Measurements from ENCODE around the gene KIAA0232. TPM values are rescaled to one million over a fixed set of nuclear protein-coding genes. Genes with fewer than 3 reads are reported as not detected.

KIAA0232 gene
- total and polyA plus RNA-seq, 8 donors: 4.0 to 12.4 (median 8.8) TPM

GRCh38 chr4:6876440-6876839, 93.9 kb downstream of the KIAA0232 start:
- Histone ChIP-seq H3K9me3 (no peaks in the 10 kb centered on the region), H3K4me3 (no peak overlapping the region), H3K27me3 (no peaks in the 10 kb centered on the region), H3K4me1 (no peaks in the 10 kb centered on the region), H3K36me3 (peaks cover 0 to 43% (median 8%) of the 10 kb centered on the region in 3 donors), H3K27ac (no peak overlapping the region)
- no peak for FAIRE-seq
- TF ChIP-seq, protein P1, sequence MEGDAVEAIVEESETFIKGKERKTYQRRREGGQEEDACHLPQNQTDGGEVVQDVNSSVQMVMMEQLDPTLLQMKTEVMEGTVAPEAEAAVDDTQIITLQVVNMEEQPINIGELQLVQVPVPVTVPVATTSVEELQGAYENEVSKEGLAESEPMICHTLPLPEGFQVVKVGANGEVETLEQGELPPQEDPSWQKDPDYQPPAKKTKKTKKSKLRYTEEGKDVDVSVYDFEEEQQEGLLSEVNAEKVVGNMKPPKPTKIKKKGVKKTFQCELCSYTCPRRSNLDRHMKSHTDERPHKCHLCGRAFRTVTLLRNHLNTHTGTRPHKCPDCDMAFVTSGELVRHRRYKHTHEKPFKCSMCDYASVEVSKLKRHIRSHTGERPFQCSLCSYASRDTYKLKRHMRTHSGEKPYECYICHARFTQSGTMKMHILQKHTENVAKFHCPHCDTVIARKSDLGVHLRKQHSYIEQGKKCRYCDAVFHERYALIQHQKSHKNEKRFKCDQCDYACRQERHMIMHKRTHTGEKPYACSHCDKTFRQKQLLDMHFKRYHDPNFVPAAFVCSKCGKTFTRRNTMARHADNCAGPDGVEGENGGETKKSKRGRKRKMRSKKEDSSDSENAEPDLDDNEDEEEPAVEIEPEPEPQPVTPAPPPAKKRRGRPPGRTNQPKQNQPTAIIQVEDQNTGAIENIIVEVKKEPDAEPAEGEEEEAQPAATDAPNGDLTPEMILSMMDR (IDR thresholded peaks at IDR 0.05): no peak
- 93 to 94% methylated on average over 5 of the region's 5 CpGs for WGBS, 2 donors
- intact Hi-C loops (cut with DNase I): loop anchor here in 1 of 3 donors (10.0 kb wide), 1 partner anchor 152 kb away; no protein-coding TSS in a partner anchor
- no peak for ATAC-seq
- DNase-seq: no peak

- Histone ChIP-seq H3K4me3 (no peak overlapping the region), H3K27me3 (no peaks in the 10 kb centered on the region), H3K27ac (no peak overlapping the region), H3K36me3 (peaks cover 4 to 43% (median 6%) of the 10 kb centered on the region in 3 donors), H3K9me3 (no peaks in the 10 kb centered on the region), H3K4me1 (no peaks in the 10 kb centered on the region)
- TF ChIP-seq, protein P1 (IDR thresholded peaks at IDR 0.05): no peak
- ATAC-seq (no peak), DNase-seq (no peak), FAIRE-seq (no peak)
- WGBS, 2 donors: 93 to 95% methylated on average over 14 of the region's 14 CpGs
- intact Hi-C loops (cut with DNase I): loop anchor here in 1 of 3 donors (10.0 kb wide), 1 partner anchor 152 kb away; no protein-coding TSS in a partner anchor
These were observed 94.5 kb downstream of the KIAA0232 start for GRCh38 chr4:6877067-6877466.

GRCh38 chr4:6878451-6879059, 96.0 kb downstream of the KIAA0232 start:
- H3K4me3 ChIP-seq: no peak overlapping the region
- no peaks in the 10 kb centered on the region for H3K4me1 ChIP-seq
- no peaks in the 10 kb centered on the region for H3K9me3 ChIP-seq
- intact Hi-C loops (cut with DNase I): loop anchor here in 1 of 3 donors (10.0 kb wide), 1 partner anchor 154 kb away; no protein-coding TSS in a partner anchor
- DNase-seq (no peak), ATAC-seq (no peak), FAIRE-seq (no peak)
- TF ChIP-seq, protein P1 (IDR thresholded peaks at IDR 0.05): no peak
- H3K27me3 ChIP-seq: no peaks in the 10 kb centered on the region
- H3K36me3 ChIP-seq: peaks cover 4 to 41% (median 6%) of the 10 kb centered on the region in 3 donors
- WGBS, 2 donors: 75 to 76% methylated on average over 11 of the region's 11 CpGs
- H3K27ac ChIP-seq: no peak overlapping the region

DNA sequence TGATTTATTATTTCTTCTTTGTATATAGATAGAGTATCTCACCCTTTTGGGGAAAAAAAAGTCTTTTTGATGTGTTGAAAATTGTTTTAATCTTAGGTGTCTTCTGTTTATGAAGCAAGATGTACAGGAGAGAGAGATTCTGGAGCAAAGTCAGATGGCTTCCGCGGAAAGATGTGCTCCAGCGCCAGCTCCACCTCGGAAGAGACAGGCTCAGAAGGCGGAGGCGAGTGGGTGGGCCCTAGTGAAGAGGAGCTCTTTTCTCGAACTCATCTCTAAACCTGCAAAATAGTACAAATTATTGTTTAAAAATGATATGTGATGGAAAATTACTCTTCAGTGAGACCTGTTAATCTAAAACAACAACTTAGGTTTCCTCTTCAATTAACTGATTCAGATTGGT, 98.2 kb downstream of the KIAA0232 start:
- no peaks in the 10 kb centered on the region for H3K9me3 ChIP-seq
- ATAC-seq (no peak), FAIRE-seq (no peak), DNase-seq (no peak)
- intact Hi-C loops (cut with DNase I): no loop called here
- H3K4me3 ChIP-seq: no peak overlapping the region
- 90 to 95% methylated on average over 7 of the region's 7 CpGs for WGBS, 2 donors
- TF ChIP-seq, protein P1 (IDR thresholded peaks at IDR 0.05): no peak
- no peak overlapping the region for H3K27ac ChIP-seq
- no peaks in the 10 kb centered on the region for H3K27me3 ChIP-seq
- peaks cover 4 to 41% (median 6%) of the 10 kb centered on the region in 3 donors for H3K36me3 ChIP-seq
- peaks cover 0 to 2% (median under 1%) of the 10 kb centered on the region in 3 donors for H3K4me1 ChIP-seq

GRCh38 chr4:6881908-6882307, 99.4 kb downstream of the KIAA0232 start:
- H3K36me3 ChIP-seq: peaks cover 4 to 36% (median 6%) of the 10 kb centered on the region in 3 donors
- peaks cover 0 to 11% (median 9%) of the 10 kb centered on the region in 3 donors for H3K4me1 ChIP-seq
- TF ChIP-seq, protein P1 (IDR thresholded peaks at IDR 0.05): no peak
- 92 to 95% methylated on average over 16 of the region's 16 CpGs for WGBS, 2 donors
- DNase-seq (no peak), ATAC-seq (no peak), FAIRE-seq (no peak)
- intact Hi-C loops (cut with DNase I): no loop called here
- no peaks in the 10 kb centered on the region for H3K9me3 ChIP-seq
- H3K27me3 ChIP-seq: no peaks in the 10 kb centered on the region
- no peak overlapping the region for H3K4me3 ChIP-seq
- no peak overlapping the region for H3K27ac ChIP-seq
